Measurements from ENCODE around the gene MYOG.

- TF ChIP-seq YY1 (IDR thresholded peaks at IDR 0.05; ENCODE audit: low read depth) (no peak), REST (IDR thresholded peaks at IDR 0.05; ENCODE audit: low read depth) (no peak), NFIC (IDR thresholded peaks at IDR 0.05) (no peak), CREB1 (IDR thresholded peaks at IDR 0.05; ENCODE audit: low read depth) (no peak), EGR1 (IDR thresholded peaks at IDR 0.05) (no peak), EP300 (IDR thresholded peaks at IDR 0.05; ENCODE audit: borderline replicate concordance) (no peak), TEAD4 (IDR thresholded peaks at IDR 0.05) (no peak), CEBPB (IDR thresholded peaks at IDR 0.05) (no peak)
These were observed 7.9 kb downstream of the MYOG start for GRCh38 chr1:203077956-203078355.

Measured in Ishikawa (cell line).